ENCODE measurements around the gene ZBTB7A.
A peak's percentile ranks its signal among the peaks of the same experiment; 100 is the strongest.
"Not testable (repeated sequence)": the region's sequence is repeated elsewhere in the genome, so short reads cannot be mapped to it uniquely, and the experiment has no call there.

The ZBTB7A gene

DNA sequence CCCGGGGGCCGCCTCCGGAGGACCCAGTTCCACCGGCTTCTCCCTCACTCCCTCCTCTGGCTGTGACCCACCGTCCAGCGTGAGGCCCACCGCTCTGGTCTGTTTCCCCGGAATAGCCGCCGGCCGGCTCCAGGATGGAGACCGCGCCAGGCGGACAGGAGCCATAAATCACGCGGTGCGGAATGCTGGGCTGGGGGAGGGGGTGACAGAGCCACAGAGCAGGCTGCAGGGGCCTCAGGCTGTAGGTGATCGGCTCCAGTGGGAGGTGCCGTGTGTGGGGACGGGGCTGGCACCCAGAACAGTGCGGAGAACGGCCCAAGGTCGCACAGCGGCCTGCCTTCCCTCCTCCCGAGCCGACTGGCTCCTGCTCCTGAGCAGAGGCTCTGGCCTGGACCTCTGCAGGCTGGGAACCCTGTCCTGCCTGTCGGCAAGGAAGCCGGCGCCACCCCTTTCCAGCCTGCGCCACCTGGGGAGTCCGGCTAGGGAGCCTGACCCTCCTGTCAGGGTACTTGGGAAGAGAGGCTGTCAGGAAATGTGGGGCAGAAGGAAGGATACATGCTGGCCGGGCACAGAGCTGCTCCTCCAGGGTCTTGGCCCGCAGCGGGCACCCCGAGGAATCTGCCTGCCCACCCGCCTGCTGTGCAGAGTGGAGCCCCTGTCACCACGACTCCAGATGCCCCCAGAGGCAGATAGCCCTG is 50.8 kb downstream of the ZBTB7A start:
- no peak overlapping the region for H3K4me3 Mint-ChIP-seq
- no peak overlapping the region for H3K27ac Mint-ChIP-seq

DNA sequence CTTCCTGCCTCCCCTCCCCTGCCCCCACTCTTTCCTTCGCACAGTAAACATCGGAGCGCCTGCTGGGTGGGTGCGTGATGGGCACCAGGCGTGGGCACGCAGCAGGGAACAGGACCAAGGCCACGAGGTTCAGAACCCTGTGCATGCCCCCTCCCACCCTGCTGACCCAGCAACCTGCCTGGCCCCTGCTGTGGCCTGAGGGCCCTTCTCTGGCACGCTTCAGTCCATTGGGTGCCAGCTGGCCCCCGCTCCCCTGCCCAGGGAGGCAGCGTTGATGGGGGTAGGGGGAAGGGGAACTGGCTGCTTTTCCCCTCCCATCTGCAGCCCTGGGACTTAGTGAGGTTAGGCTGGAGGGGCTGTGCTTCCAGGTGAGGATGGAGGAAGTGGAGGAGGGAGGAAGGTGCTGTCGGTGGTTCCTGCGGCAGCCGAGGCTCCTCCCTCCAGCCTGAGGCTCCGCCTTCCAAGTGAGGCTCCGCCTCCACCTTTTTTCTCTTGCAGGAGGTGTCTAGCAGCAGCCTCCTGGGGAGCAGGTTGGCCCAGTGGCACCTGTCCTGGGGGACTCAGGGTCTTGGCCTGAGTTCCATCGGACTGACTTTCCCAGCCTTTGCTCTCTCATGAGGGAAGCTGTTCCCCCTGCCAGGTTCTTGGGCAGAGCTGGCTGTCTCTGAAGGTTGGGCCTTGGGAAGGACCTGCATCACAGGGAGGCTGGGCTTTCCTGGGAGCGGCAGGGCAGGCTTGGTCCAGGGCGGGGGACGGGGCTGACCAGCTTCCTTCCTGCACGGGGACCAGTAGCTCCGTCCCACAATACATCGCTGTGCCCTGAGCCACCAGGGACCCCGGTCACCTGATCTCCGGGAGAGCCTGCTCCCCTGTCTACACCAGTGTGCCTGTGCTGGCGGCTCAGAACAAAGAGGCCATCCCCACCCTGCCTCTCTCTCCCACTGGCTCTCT is 51.9 kb downstream of the ZBTB7A start:
- Mint-ChIP-seq H3K27ac (no peak overlapping the region), H3K9me3 (no peaks in the 10 kb centered on the region), H3K4me3 (no peak overlapping the region), H3K4me1 (ENCODE audit: low read depth) (peaks cover 5% of the 10 kb centered on the region), H3K27me3 (ENCODE audit: low read depth) (no peaks in the 10 kb centered on the region), H3K36me3 (ENCODE audit: low read depth) (peaks cover 5% of the 10 kb centered on the region)

More for the DNA sequence above, 50.8 kb downstream of the ZBTB7A start:
- Mint-ChIP-seq H3K27me3 (ENCODE audit: low read depth) (no peaks in the 10 kb centered on the region), H3K4me1 (ENCODE audit: low read depth) (peaks cover 7% of the 10 kb centered on the region), H3K36me3 (ENCODE audit: low read depth) (peaks cover 8% of the 10 kb centered on the region), H3K9me3 (no peaks in the 10 kb centered on the region)

DNA sequence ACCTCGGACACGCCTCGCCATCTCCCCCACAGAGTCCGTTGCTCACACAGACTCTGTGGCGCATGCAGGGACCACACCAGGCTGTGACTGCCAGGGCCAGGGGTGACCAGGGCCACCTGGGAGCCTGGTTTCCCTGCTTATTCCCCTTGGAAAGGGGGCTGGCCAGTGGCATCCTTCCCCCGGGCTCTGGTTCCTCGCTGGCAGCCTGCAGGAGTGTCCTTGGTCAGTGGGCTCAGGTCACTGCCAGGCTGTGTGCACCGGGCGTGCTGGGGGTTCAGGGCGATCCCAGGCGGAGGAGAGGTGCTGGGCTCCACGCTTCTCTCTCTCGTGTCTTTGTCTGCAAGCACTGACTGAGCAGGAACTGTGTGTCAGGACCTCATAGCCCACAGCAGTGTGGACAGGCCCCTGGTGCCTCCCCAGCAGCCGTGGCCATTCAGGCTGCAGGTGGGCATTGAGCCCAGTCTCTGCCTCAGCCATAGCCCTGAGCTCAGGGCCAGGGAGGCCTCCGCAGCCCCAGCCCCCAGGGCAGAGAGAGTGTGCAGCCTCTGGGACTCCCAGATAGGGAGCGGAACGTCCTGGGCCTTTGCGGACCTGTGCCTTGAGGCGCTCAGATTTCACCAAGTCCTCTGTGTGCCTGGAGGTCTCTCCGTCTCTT is 52.7 kb downstream of the ZBTB7A start:
- H3K4me3 Mint-ChIP-seq: no peak overlapping the region
- H3K27me3 Mint-ChIP-seq (ENCODE audit: low read depth): no peaks in the 10 kb centered on the region
- H3K4me1 Mint-ChIP-seq (ENCODE audit: low read depth): peaks cover 7% of the 10 kb centered on the region
- H3K36me3 Mint-ChIP-seq (ENCODE audit: low read depth): peaks cover 5% of the 10 kb centered on the region
- H3K9me3 Mint-ChIP-seq: no peaks in the 10 kb centered on the region
- H3K27ac Mint-ChIP-seq: no peak overlapping the region

DNA sequence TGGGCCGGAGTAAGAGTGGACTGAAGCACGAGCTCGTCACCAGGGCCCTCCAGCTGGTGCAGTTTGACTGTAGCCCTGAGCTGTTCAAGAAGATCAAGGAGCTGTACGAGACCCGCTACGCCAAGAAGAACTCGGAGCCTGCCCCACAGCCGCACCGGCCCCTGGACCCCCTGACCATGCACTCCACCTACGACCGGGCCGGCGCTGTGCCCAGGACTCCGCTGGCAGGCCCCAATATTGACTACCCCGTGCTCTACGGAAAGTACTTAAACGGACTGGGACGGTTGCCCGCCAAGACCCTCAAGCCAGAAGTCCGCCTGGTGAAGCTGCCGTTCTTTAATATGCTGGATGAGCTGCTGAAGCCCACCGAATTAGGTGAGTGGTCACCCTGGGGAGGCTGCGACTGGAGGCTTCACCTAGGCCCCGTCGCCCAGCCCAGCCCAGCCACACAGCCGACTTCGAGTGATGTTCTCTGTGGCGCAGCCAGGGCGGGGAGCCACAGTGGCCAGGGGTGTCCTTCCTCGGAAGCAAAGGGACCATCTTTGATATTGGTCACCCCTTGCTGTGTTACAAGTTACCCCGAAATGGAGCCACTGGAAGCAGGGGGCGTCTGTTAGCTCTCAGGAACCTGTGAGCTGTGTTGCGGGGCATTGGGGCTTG is 53.6 kb downstream of the ZBTB7A start:
- Mint-ChIP-seq H3K36me3 (ENCODE audit: low read depth) (peaks cover 5% of the 10 kb centered on the region), H3K27ac (no peak overlapping the region), H3K4me1 (ENCODE audit: low read depth) (peaks cover 14% of the 10 kb centered on the region), H3K4me3 (no peak overlapping the region), H3K27me3 (ENCODE audit: low read depth) (no peaks in the 10 kb centered on the region), H3K9me3 (no peaks in the 10 kb centered on the region)

DNA sequence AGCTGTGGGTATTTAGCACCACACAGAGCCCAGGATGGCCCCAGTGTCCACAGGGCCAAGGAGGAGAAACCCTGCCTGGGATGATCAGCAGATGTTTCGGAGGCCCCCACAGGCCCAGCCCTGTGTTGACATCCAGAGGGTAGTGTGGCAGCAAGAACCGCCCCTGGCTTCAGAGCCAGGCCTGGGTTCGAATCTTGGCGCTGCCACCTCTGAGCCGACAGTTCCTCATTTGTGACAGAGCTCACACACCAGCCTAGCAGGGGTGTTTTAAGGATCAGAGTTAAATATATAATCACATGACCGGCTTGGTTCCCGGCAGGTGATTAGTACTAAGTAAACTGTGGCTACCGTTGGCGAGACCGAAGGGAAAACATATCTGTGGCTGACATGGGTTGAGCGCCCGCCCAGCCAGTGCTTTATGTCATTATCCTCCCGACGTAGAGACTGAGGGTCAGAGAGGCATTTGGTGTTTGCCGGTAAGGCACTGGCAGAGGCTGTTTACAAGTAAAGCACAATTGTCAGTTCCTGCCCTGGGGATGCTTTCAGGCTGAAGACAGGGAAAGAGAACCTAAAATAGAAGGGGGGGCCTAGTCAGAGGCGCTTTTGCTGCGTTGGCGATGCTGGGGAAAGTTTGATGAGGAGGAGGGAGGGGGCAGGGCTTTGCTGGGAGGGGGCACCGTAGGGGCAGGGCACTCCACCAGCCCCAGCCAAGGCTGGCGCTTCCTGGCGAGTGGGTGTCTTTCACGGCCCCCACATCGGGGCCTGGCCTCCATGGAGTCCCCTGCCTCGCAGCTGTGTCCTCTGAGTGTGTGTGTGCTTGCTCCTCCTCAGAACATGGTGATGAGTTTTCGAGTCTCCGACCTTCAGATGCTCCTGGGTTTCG is 54.4 kb downstream of the ZBTB7A start:
- peaks cover 14% of the 10 kb centered on the region for H3K4me1 Mint-ChIP-seq (ENCODE audit: low read depth)
- no peak overlapping the region for H3K4me3 Mint-ChIP-seq
- H3K27ac Mint-ChIP-seq: no peak overlapping the region
- H3K36me3 Mint-ChIP-seq (ENCODE audit: low read depth): peaks cover 5% of the 10 kb centered on the region
- H3K27me3 Mint-ChIP-seq (ENCODE audit: low read depth): no peaks in the 10 kb centered on the region
- no peaks in the 10 kb centered on the region for H3K9me3 Mint-ChIP-seq

DNA sequence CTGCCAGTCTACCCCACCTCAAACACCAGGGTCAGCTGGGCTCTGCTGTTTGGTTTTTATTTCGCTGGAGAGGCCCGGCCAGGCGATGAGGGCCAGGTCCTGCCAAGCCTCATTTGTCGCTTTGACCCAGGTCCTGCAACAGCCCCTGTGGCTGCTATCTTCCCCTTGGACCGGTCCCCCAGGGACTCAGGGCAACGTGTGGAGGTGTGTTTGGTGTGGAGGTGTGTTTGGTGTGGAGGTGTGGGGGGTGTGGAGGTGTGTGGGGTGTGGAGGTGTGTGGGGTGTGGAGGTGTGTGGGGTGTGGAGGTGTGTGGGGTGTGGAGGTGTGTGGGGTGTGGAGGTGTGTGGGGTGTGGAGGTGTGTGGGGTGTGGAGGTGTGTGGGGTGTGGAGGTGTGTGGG is 55.3 kb downstream of the ZBTB7A start:
- Mint-ChIP-seq H3K4me1 (ENCODE audit: low read depth) (peaks cover 14% of the 10 kb centered on the region), H3K4me3 (peak overlapping the region; percentile 34)
- H3K27ac Mint-ChIP-seq; H3K9me3 Mint-ChIP-seq; H3K36me3 Mint-ChIP-seq (ENCODE audit: low read depth); H3K27me3 Mint-ChIP-seq (ENCODE audit: low read depth): not testable (repeated sequence)

DNA sequence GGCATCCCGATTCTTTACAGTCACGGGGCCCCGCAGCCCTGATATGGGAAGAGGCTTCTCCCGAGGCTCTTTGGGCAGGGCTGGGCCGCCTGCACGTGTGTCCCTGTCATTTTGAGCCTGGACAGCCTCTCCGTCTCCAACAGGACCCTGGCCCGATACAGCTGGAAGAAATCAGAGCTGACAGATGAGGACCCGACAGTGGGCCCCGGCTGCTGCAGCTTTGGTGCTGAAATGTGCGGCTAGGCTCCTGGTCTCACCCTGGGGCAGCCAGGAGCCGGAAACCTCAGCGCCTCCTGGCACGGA is 55.9 kb downstream of the ZBTB7A start:
- H3K4me1 Mint-ChIP-seq (ENCODE audit: low read depth): peaks cover 16% of the 10 kb centered on the region
- H3K9me3 Mint-ChIP-seq: no peaks in the 10 kb centered on the region
- H3K4me3 Mint-ChIP-seq: no peak overlapping the region
- no peaks in the 10 kb centered on the region for H3K27me3 Mint-ChIP-seq (ENCODE audit: low read depth)
- no peak overlapping the region for H3K27ac Mint-ChIP-seq
- peaks cover 5% of the 10 kb centered on the region for H3K36me3 Mint-ChIP-seq (ENCODE audit: low read depth)

DNA sequence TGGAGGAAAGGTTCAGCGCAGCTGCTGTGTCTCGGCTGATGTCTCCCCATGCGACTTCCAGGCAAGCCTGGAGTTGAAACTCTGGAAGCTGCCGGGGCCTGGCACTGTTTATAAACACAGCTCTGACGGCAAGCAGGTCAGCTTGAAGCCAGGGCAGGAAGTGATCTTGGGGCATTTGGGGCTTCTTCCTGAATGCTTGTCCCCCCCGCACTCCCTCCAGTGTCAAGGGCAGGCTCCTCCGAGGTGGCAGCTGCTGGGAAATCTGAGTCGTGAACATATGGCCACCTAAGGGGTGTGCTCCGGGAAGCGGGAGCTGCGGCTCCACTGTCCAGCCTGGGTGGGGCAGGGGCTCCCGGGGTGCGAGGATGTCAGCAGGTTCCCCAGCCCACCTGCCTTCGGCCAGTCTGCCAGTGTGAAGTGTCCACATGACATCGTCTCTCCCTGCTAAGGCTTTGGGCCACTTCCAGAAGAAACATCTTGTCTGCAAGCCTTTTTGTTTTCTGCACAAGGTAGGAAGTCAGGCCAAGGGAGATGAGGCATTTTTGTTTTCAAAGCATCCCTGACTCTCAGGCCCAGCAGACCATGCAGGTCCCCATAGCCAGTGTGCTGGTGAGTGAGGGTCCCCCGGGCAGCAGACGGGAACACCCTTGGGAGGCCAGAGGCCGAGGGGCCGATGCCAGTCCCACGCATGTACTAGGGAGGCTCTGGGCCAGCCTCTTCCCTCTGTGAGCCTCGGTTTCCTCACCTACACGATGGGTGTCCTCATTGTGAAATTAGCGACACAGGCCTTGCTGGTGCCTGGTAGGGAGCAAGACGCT is 56.5 kb downstream of the ZBTB7A start:
- Mint-ChIP-seq H3K9me3 (no peaks in the 10 kb centered on the region), H3K36me3 (ENCODE audit: low read depth) (peaks cover 5% of the 10 kb centered on the region), H3K4me3 (no peak overlapping the region), H3K27ac (no peak overlapping the region), H3K4me1 (ENCODE audit: low read depth) (peaks cover 16% of the 10 kb centered on the region), H3K27me3 (ENCODE audit: low read depth) (no peaks in the 10 kb centered on the region)

DNA sequence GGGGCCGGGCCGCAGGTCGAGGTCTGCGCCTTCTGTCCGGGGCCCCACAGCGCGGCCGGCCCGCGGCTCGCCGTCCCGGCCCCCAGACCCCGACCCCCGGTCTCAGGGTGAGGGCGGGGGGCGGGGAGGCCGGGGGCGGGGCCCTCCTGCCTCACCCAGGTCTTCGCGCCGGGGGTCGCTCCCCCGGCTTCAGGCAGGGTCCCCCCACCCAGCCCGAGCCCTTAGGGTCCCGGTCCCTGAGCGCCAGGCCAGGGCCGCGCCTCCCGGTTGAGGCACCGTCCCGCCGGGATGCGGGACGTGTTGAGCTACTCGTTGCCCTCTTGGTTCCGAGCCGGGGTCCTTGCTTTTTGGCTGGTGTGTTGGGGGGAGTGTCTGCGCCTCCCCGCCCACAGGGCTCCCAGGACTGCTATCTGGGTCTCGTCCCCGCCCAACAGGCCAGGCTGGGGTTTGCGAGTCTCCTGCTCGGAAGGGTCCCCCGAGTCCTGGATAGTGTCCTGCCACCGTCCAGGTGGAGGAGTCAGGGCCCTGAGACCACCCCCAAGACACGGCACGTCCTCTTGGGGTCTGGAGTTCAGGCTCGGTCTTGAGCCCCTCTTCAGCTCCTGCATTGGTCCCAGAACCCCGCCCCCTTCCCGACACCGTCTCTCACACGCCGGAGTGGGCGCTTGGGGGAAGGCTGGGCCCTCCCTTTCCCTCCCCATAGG is 58.7 kb downstream of the ZBTB7A start:
- Mint-ChIP-seq H3K4me3 (peak overlapping the region; percentile 90), H3K9me3 (no peaks in the 10 kb centered on the region), H3K27ac (peak overlapping the region; percentile 81), H3K4me1 (ENCODE audit: low read depth) (peaks cover 16% of the 10 kb centered on the region), H3K36me3 (ENCODE audit: low read depth) (peaks cover 2% of the 10 kb centered on the region), H3K27me3 (ENCODE audit: low read depth) (no peaks in the 10 kb centered on the region)

DNA sequence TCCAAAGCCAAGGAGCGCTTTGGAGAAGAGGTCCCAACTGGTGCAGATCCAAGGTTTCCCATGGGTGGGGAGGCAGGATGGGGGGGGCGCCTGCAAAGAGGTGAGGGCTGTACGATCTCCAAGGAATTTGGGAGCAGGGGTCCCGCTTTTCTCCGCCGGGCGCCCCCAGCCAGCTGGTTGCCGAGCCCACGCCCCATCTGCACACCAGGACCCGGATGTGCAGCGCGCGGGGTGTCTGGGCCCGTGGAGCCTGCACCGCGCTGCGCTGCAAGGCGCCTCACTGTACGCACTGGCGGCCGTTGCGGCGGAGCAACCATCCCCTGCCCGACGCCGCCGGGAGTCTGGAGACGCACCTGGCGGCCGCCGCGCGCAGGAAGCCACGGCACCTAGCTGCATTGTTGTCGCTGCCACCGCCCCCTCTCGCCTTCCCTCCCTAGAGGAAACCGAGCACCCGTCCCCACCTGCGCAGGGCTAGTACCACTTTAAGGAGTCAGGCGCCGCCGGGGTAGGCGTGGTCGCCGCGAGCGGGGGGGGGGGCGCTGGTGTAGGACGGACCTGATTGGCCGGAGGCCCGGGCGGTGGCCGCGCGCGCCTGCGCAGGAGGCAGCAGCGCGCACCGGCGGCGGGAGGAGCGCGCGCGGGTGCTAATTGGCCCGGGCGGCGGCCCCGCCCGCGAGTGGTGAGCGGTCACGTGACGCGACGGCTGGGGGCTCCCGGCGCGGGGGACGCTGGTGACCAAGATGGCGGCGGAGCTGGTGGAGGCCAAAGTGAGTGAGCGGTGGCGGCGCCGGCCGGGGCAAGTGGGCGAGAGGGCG is 59.5 kb downstream of the ZBTB7A start, which contains the start of gene PIAS4:
Gene PIAS4, plus strand, starts transcription at position 716 of the 815 bp plus-strand sequence. Its CDS starts 25 bp downstream, at position 741.
- peak within 1 kb of the TSS; percentile 81 for H3K27ac Mint-ChIP-seq
- no peaks in the 10 kb centered on the region for H3K36me3 Mint-ChIP-seq (ENCODE audit: low read depth)
- H3K9me3 Mint-ChIP-seq: no peaks in the 10 kb centered on the region
- peaks cover 14% of the 10 kb centered on the region for H3K4me1 Mint-ChIP-seq (ENCODE audit: low read depth)
- peak within 1 kb of the TSS; percentile 90 for H3K4me3 Mint-ChIP-seq
- H3K27me3 Mint-ChIP-seq (ENCODE audit: low read depth): no peaks in the 10 kb centered on the region

DNA sequence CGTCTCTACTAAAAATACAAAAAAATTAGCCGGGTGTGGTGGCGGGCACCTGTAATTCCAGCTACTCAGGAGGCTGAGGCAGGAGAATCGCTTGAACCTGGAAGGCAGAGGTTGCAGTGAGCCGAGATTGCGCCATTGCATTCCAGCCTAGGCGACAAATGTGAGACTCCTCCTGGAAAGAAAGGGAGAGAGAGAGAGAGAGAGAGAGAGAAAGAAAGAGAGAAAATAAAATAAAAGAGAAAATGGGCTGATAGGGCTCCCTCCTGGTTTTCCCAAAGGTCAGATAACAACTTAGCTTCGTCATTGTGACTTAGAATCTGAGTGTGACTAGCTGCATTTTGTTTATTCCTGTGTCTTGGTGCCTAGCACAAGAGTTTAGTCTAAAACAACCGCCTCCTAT is 61.3 kb downstream of the ZBTB7A start:
- H3K4me1 Mint-ChIP-seq (ENCODE audit: low read depth): peaks cover 10% of the 10 kb centered on the region
- not testable (repeated sequence) for H3K36me3 Mint-ChIP-seq (ENCODE audit: low read depth); H3K27me3 Mint-ChIP-seq (ENCODE audit: low read depth); H3K9me3 Mint-ChIP-seq; H3K27ac Mint-ChIP-seq
- peak overlapping the region; percentile 71 for H3K4me3 Mint-ChIP-seq

DNA sequence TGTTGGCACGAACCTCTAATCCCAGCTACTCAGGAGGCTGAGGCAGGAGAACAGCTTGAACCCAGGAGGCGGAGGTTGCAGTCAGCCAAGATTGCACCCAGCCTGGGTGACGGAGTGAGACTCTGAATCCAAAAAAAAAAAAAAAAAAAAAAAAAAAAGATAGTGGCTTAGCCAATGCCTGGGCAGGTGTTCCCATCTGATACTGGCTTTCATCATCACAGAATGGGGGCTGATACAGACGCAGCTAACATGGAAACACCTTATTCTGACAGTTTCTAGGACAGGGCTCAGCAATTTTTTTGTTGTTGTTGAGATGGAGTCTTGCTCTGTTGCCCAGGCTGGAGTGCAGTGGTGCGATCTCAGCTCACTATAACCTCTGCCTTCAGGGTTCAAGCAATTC is 65.9 kb downstream of the ZBTB7A start:
- not testable (repeated sequence) for H3K4me1 Mint-ChIP-seq (ENCODE audit: low read depth); H3K36me3 Mint-ChIP-seq (ENCODE audit: low read depth); H3K4me3 Mint-ChIP-seq; H3K27me3 Mint-ChIP-seq (ENCODE audit: low read depth); H3K9me3 Mint-ChIP-seq; H3K27ac Mint-ChIP-seq
